ENCODE data around the gene PLCH1. TPM values are rescaled to one million over a fixed set of nuclear protein-coding genes. Genes with fewer than 3 reads are reported as not detected.
A peak's percentile ranks its signal among the peaks of the same experiment; 100 is the strongest.

PLCH1 gene
- total and polyA plus RNA-seq, 2 donors (not counting 1 experiment from before 2014, with no cell fraction given) = under 0.01 to 0.03 TPM

- no peak for DNase-seq (ENCODE audit: low read depth in 2 of 2)
- H2AFZ ChIP-seq (ENCODE audit: low read length) = no peak overlapping the region
These were observed 87.7 kb downstream of the PLCH1 start for GRCh38 chr3:155657161-155657560.

GRCh38 chr3:155656466-155656865, 88.4 kb downstream of the PLCH1 start:
- Histone ChIP-seq H4K20me1 (ENCODE audit: control insufficient read depth, extremely low read depth, insufficient read depth, low read length) (no peaks in the 10 kb centered on the region), H3K4me3 (replicated peaks in 1 of 4; ENCODE audit: control extremely low read depth in 1 of 4, insufficient read depth in 1 of 4, low read depth in 3 of 4, low read length in 4 of 4) (no peak overlapping the region), H3K9me3 (ENCODE audit: control insufficient read depth, insufficient read depth, low read depth, low read length) (no peaks in the 10 kb centered on the region), H3K27me3 (ENCODE audit: control insufficient read depth, insufficient read depth, low read length) (no peaks in the 10 kb centered on the region), H3K4me1 (ENCODE audit: control insufficient read depth, extremely low read depth, insufficient read depth, low read length) (no peaks in the 10 kb centered on the region), H3K27ac (ENCODE audit: insufficient read depth, low read length) (no peak overlapping the region), H3K9ac (ENCODE audit: insufficient read depth, low read length) (no peak overlapping the region), H2AFZ (ENCODE audit: low read length) (no peak overlapping the region), H3K4me2 (ENCODE audit: extremely low read depth, insufficient read depth, low read length) (no peak overlapping the region), H3K79me2 (ENCODE audit: control insufficient read depth, insufficient read depth, low read length) (no peaks in the 10 kb centered on the region), H3K36me3 (ENCODE audit: control insufficient read depth, insufficient read depth, low read length) (no peaks in the 10 kb centered on the region)
- TF ChIP-seq EZH2 (IDR thresholded peaks at IDR 0.05; ENCODE audit: low read length, missing control alignments) (no peak), CTCF (conservative IDR thresholded peaks at IDR 0.05 in 1 of 2, IDR thresholded peaks at IDR 0.05 in 1 of 2; ENCODE audit: low read depth in 1 of 2, low read length in 2 of 2) (no peak)
- peak in 1 of 2 donors; percentile 20 for DNase-seq (ENCODE audit: low read depth in 2 of 2)

More at GRCh38 chr3:155657161-155657560, 87.7 kb downstream of the PLCH1 start:
- Histone ChIP-seq H3K27ac (ENCODE audit: insufficient read depth, low read length) (no peak overlapping the region), H3K79me2 (ENCODE audit: control insufficient read depth, insufficient read depth, low read length) (no peaks in the 10 kb centered on the region), H3K9me3 (ENCODE audit: control insufficient read depth, insufficient read depth, low read depth, low read length) (no peaks in the 10 kb centered on the region), H3K4me1 (ENCODE audit: control insufficient read depth, extremely low read depth, insufficient read depth, low read length) (no peaks in the 10 kb centered on the region), H3K27me3 (ENCODE audit: control insufficient read depth, insufficient read depth, low read length) (no peaks in the 10 kb centered on the region), H3K36me3 (ENCODE audit: control insufficient read depth, insufficient read depth, low read length) (no peaks in the 10 kb centered on the region), H4K20me1 (ENCODE audit: control insufficient read depth, extremely low read depth, insufficient read depth, low read length) (no peaks in the 10 kb centered on the region), H3K9ac (ENCODE audit: insufficient read depth, low read length) (no peak overlapping the region), H3K4me3 (replicated peaks in 1 of 4; ENCODE audit: control extremely low read depth in 1 of 4, insufficient read depth in 1 of 4, low read depth in 3 of 4, low read length in 4 of 4) (no peak overlapping the region), H3K4me2 (ENCODE audit: extremely low read depth, insufficient read depth, low read length) (no peak overlapping the region)
- TF ChIP-seq CTCF (conservative IDR thresholded peaks at IDR 0.05 in 1 of 2, IDR thresholded peaks at IDR 0.05 in 1 of 2; ENCODE audit: low read depth in 1 of 2, low read length in 2 of 2) = no peak
- TF ChIP-seq EZH2 (IDR thresholded peaks at IDR 0.05; ENCODE audit: low read length, missing control alignments) = no peak

- Histone ChIP-seq H3K27ac (ENCODE audit: insufficient read depth, low read length) (no peak overlapping the region), H3K9me3 (ENCODE audit: control insufficient read depth, insufficient read depth, low read depth, low read length) (no peaks in the 10 kb centered on the region), H3K27me3 (ENCODE audit: control insufficient read depth, insufficient read depth, low read length) (no peaks in the 10 kb centered on the region), H3K4me3 (replicated peaks in 1 of 4; ENCODE audit: control extremely low read depth in 1 of 4, insufficient read depth in 1 of 4, low read depth in 3 of 4, low read length in 4 of 4) (no peak overlapping the region), H3K79me2 (ENCODE audit: control insufficient read depth, insufficient read depth, low read length) (no peaks in the 10 kb centered on the region), H3K4me1 (ENCODE audit: control insufficient read depth, extremely low read depth, insufficient read depth, low read length) (no peaks in the 10 kb centered on the region), H2AFZ (ENCODE audit: low read length) (no peak overlapping the region), H3K9ac (ENCODE audit: insufficient read depth, low read length) (no peak overlapping the region), H3K36me3 (ENCODE audit: control insufficient read depth, insufficient read depth, low read length) (no peaks in the 10 kb centered on the region), H3K4me2 (ENCODE audit: extremely low read depth, insufficient read depth, low read length) (no peak overlapping the region), H4K20me1 (ENCODE audit: control insufficient read depth, extremely low read depth, insufficient read depth, low read length) (no peaks in the 10 kb centered on the region)
- no peak for TF ChIP-seq CTCF (conservative IDR thresholded peaks at IDR 0.05 in 1 of 2, IDR thresholded peaks at IDR 0.05 in 1 of 2; ENCODE audit: low read depth in 1 of 2, low read length in 2 of 2)
- TF ChIP-seq EZH2 (IDR thresholded peaks at IDR 0.05; ENCODE audit: low read length, missing control alignments) = no peak
- peak in 1 of 2 donors; percentile 29 for DNase-seq (ENCODE audit: low read depth in 2 of 2)
These were observed 93.2 kb downstream of the PLCH1 start for GRCh38 chr3:155651489-155652218.
